H9 (cell line): Measurements from ENCODE around the gene EML5. TPM values are rescaled to one million over a fixed set of nuclear protein-coding genes. Genes with fewer than 3 reads are reported as not detected.

Source experiments
- DNase-seq: peaks from one replicate; pipeline ENCODE4 v3.0.0-alpha.2; 2017
- H2AFZ ChIP-seq: one replicate; pipeline ENCODE4 v1.6.1; 2013; ENCODE audit warnings: mild to moderate bottlenecking, low read length, control low read depth, moderate library complexity
- H2AK5ac ChIP-seq: 2 replicates; pipeline ENCODE4 v1.6.1; 2013; ENCODE audit warnings: low read length, control low read depth, mixed read lengths; ENCODE audit not compliant: insufficient read length
- H2BK120ac ChIP-seq: one replicate; pipeline ENCODE4 v1.6.1; 2013; ENCODE audit warnings: low read depth, mild to moderate bottlenecking, low read length, control low read depth, inconsistent platforms; ENCODE audit not compliant: poor library complexity, severe bottlenecking
- H2BK12ac ChIP-seq: 2 replicates; pipeline ENCODE4 v1.6.1; 2013; ENCODE audit warnings: low read length, control low read depth, mixed read lengths, low read depth; ENCODE audit not compliant: insufficient read length
- H2BK15ac ChIP-seq: 2 replicates; pipeline ENCODE4 v1.6.1; 2013; ENCODE audit warnings: low read depth, low read length, control low read depth
- H2BK20ac ChIP-seq: one replicate; pipeline ENCODE4 v1.6.1; 2013; ENCODE audit warnings: low read depth, mild to moderate bottlenecking, low read length, control low read depth, inconsistent platforms; ENCODE audit not compliant: poor library complexity, severe bottlenecking
- H2BK5ac ChIP-seq: 2 replicates; pipeline ENCODE4 v1.6.1; 2013; ENCODE audit warnings: low read length, control low read depth, mixed read lengths; ENCODE audit not compliant: insufficient read length
- H3K14ac ChIP-seq: 2 replicates; pipeline ENCODE4 v1.6.1; 2013; ENCODE audit warnings: low read length, control low read depth; ENCODE audit not compliant: insufficient read depth
- H3K18ac ChIP-seq: 2 replicates; pipeline ENCODE4 v1.6.1; 2013; ENCODE audit warnings: low read depth, mild to moderate bottlenecking, mixed read lengths, low read length, control low read depth; ENCODE audit not compliant: insufficient read length
- H3K23ac ChIP-seq: 2 replicates; pipeline ENCODE4 v1.6.1; 2013; ENCODE audit warnings: low read length, control low read depth, mixed read lengths, low read depth; ENCODE audit not compliant: insufficient read length
- H3K23me2 ChIP-seq: 2 replicates; pipeline ENCODE4 v1.6.1; 2013; ENCODE audit warnings: low read depth, mild to moderate bottlenecking, mixed read lengths, low read length, control low read depth; ENCODE audit not compliant: insufficient read length, poor library complexity, severe bottlenecking
- H3K27ac ChIP-seq: 2 replicates; pipeline ENCODE4 v1.5.1; 2013; ENCODE audit warnings: low read length, control low read depth, mixed read lengths, low read depth; ENCODE audit not compliant: insufficient read length
- H3K27me3 ChIP-seq: 2 replicates; pipeline ENCODE4 v1.6.1; 2013; ENCODE audit warnings: low read length, control low read depth, inconsistent platforms; ENCODE audit not compliant: insufficient read depth
- H3K4ac ChIP-seq: 2 replicates; pipeline ENCODE4 v1.6.1; 2013; ENCODE audit warnings: low read depth, mild to moderate bottlenecking, control low read depth, inconsistent platforms, low read length, moderate library complexity
- H3K4me1 ChIP-seq: 2 replicates; pipeline ENCODE4 v1.6.1; 2013; ENCODE audit warnings: low read length, control low read depth, inconsistent platforms; ENCODE audit not compliant: insufficient read depth
- H3K4me2 ChIP-seq: 2 replicates; pipeline ENCODE4 v1.6.1; 2013; ENCODE audit warnings: low read length, control low read depth, mixed read lengths; ENCODE audit not compliant: insufficient read length, insufficient read depth
- H3K56ac ChIP-seq: 2 replicates; pipeline ENCODE4 v1.6.1; 2013; ENCODE audit warnings: low read depth, mild to moderate bottlenecking, mixed read lengths, low read length, control low read depth; ENCODE audit not compliant: insufficient read length
- H3K79me1 ChIP-seq: 2 replicates; pipeline ENCODE4 v1.6.1; 2013; ENCODE audit warnings: low read depth, mild to moderate bottlenecking, moderate library complexity, low read length, control low read depth, inconsistent platforms; ENCODE audit not compliant: insufficient read depth, poor library complexity, severe bottlenecking
- H3K79me2 ChIP-seq: 2 replicates; pipeline ENCODE4 v1.6.1; 2013; ENCODE audit warnings: low read length, control low read depth, inconsistent platforms; ENCODE audit not compliant: insufficient read depth
- H3K9ac ChIP-seq: 2 replicates; pipeline ENCODE4 v1.6.1; 2013; ENCODE audit warnings: low read length, control low read depth, mixed read lengths; ENCODE audit not compliant: insufficient read length; ENCODE audit errors: extremely low read depth
- H3K9me3 ChIP-seq: one replicate; pipeline ENCODE4 v1.6.1; 2013; ENCODE audit warnings: low read depth, low read length, inconsistent platforms; ENCODE audit not compliant: control insufficient read depth
- H3T11ph ChIP-seq: one replicate; pipeline ENCODE4 v1.6.1; 2013; ENCODE audit warnings: mild to moderate bottlenecking, low read length, control low read depth, inconsistent platforms
- H4K20me1 ChIP-seq: one replicate; pipeline ENCODE4 v1.6.1; 2013; ENCODE audit not compliant: control insufficient read depth, insufficient read length, insufficient read depth
- H4K5ac ChIP-seq: 2 replicates; pipeline ENCODE4 v1.6.1; 2013; ENCODE audit warnings: low read depth, mild to moderate bottlenecking, mixed read lengths, low read length, control low read depth; ENCODE audit not compliant: insufficient read length
- H4K8ac ChIP-seq: replicated peaks from 2 replicates; pipeline ENCODE4 v1.6.1; 2013; ENCODE audit warnings: low read length, control low read depth, mixed read lengths, low read depth; ENCODE audit not compliant: insufficient read length
- H4K91ac ChIP-seq: 2 replicates; pipeline ENCODE4 v1.6.1; 2013; ENCODE audit warnings: low read depth, mild to moderate bottlenecking, moderate library complexity, mixed read lengths, low read length, control low read depth; ENCODE audit not compliant: insufficient read length
- H3K27ac Mint-ChIP-seq, 3 experiments: 2 replicates in 2 of 3; 3 replicates in 1 of 3; pipeline ENCODE4 v1.8.0; 2020 to 2021; ENCODE audit warnings: mixed read lengths in 3 of 3, mild to moderate bottlenecking in 1 of 3, moderate library complexity in 1 of 3
- H3K27me3 Mint-ChIP-seq: 2 replicates; pipeline ENCODE4 v1.8.0; 2021; ENCODE audit warnings: low read depth, mild to moderate bottlenecking, moderate library complexity, mixed read lengths
- H3K36me3 Mint-ChIP-seq, 3 experiments: 2 replicates in 2 of 3; 3 replicates in 1 of 3; pipeline ENCODE4 v1.8.0; 2020 to 2021; ENCODE audit warnings: low read depth in 3 of 3, mixed read lengths in 3 of 3; ENCODE audit not compliant: insufficient read depth in 1 of 3
- H3K4me1 Mint-ChIP-seq, 2 experiments: 2 replicates each; pipeline ENCODE4 v1.8.0; 2020; ENCODE audit warnings: mixed read lengths in 2 of 2
- H3K4me3 Mint-ChIP-seq, 2 experiments: 2 replicates in 1 of 2; 3 replicates in 1 of 2; pipeline ENCODE4 v1.8.0; 2020 to 2021; ENCODE audit warnings: mild to moderate bottlenecking in 2 of 2, mixed read lengths in 2 of 2, moderate library complexity in 1 of 2
- H3K9me3 Mint-ChIP-seq, 2 experiments: 2 replicates in 1 of 2; 3 replicates in 1 of 2; pipeline ENCODE4 v1.8.0; 2020; ENCODE audit warnings: mild to moderate bottlenecking in 2 of 2, mixed read lengths in 2 of 2, moderate library complexity in 1 of 2
- CTCF ChIP-seq: fragments of 200-600 bp; sonication (generic); conservative IDR thresholded peaks from 3 replicates; pipeline ENCODE4 v1.8.0; 2021; ENCODE audit warnings: antibody characterized with exemption, mild to moderate bottlenecking
- WGBS: extraction: QIAGEN DNeasy Blood & Tissue Kit; methylation state at CpG from one replicate; pipeline ENCODE4 v1.1.7; 2013; ENCODE audit warnings: missing lambda C conversion rate, low lambda C conversion rate, mixed read lengths; ENCODE audit not compliant: insufficient read length; ENCODE audit errors: extremely low coverage; 5-methylcytosine and 5-hydroxymethylcytosine counted together
- total RNA-seq: library from RNA; stranded (reverse); gene quantifications from 2 replicates; pipeline ENCODE4 v1.2.1, GENCODE V29; 2021

Gene EML5
- total RNA-seq, 1 experiment from 2014 or later = 0.81 TPM

GRCh38 chr14:88841741-88842140 is 49.0 kb upstream of the EML5 start:
- WGBS = no CpG with 5 or more reads among the region's 1 CpG
- H3K27ac Mint-ChIP-seq = peak overlapping the region in 2 of 3 experiments; percentile 25 to 86; a peak in 4 of 7 replicates
- H3K27ac ChIP-seq = no peak overlapping the region

More at GRCh38 chr14:88841741-88842140, 49.0 kb upstream of the EML5 start:
- no peak overlapping the region for H3K14ac ChIP-seq
- H3K23ac ChIP-seq = no peak overlapping the region
- no peak for DNase-seq
- no peak overlapping the region for H2BK15ac ChIP-seq
- no peak overlapping the region for H2BK120ac ChIP-seq
- H3K27me3 ChIP-seq = no peaks in the 10 kb centered on the region
- no peak overlapping the region for H3K4me2 ChIP-seq
- H3K79me2 ChIP-seq = no peaks in the 10 kb centered on the region
- no peak overlapping the region for H3K56ac ChIP-seq
- no peak overlapping the region for H2AK5ac ChIP-seq
- no peak overlapping the region for H4K8ac ChIP-seq
- H3K9ac ChIP-seq = no peak overlapping the region
- H3K9me3 ChIP-seq = no peaks in the 10 kb centered on the region
- Mint-ChIP-seq H3K4me3 (no peak overlapping the region), H3K9me3 (no peaks in the 10 kb centered on the region), H3K4me1 (peaks cover 3 to 10% of the 10 kb centered on the region in 2 experiments; a peak in 2 of 4 replicates), H3K36me3 (no peaks in the 10 kb centered on the region; a peak in 2 of 7 replicates), H3K27me3 (no peaks in the 10 kb centered on the region)
- no peak overlapping the region for H2BK20ac ChIP-seq
- TF ChIP-seq CTCF = no peak
- H3K4me1 ChIP-seq = no peaks in the 10 kb centered on the region
- no peak overlapping the region for H3K4ac ChIP-seq
- H2BK5ac ChIP-seq = no peak overlapping the region
- no peak overlapping the region for H4K5ac ChIP-seq
- H2AFZ ChIP-seq = no peak overlapping the region
- no peaks in the 10 kb centered on the region for H3K79me1 ChIP-seq
- H3K18ac ChIP-seq = no peak overlapping the region
- H4K20me1 ChIP-seq = no peaks in the 10 kb centered on the region
- H3T11ph ChIP-seq = no peak overlapping the region
- no peaks in the 10 kb centered on the region for H3K23me2 ChIP-seq
- no peak overlapping the region for H4K91ac ChIP-seq
- no peak overlapping the region for H2BK12ac ChIP-seq
